ENCODE measurements around the gene SLC4A1AP. TPM values are rescaled to one million over a fixed set of nuclear protein-coding genes. Genes with fewer than 3 reads are reported as not detected.

The SLC4A1AP gene
- total and polyA plus RNA-seq, 4 experiments from 2014 or later, result 24.4 to 32.1 (median 26.5) TPM

DNA sequence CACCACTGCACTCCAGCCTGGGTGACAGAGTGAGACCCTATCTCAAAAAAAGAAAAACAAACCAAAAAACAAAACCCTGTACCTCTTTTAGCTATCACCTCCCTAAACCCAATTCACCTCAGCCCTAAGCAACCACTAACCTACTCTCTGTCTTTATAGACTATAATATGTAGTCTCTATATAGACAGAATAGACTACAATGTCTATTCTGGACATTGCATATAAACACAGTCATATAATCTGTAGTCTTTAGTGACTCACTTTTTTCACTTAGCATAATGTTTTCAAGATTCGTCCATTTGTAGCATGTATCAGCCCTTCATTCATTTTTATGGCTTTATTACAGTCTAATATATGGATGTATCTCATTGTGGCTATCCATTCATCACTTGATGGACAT, 70.6 kb downstream of the SLC4A1AP start:
- intact Hi-C loops (cut with micrococcal nuclease), result no loop called here
- H3K36me3 ChIP-seq (ENCODE audit: insufficient read depth, low read length), result no peaks in the 10 kb centered on the region
- Mint-ChIP-seq H3K27ac (no peak overlapping the region), H3K9me3 (no peaks in the 10 kb centered on the region), H3K4me3 (peak overlapping the region in 4 of 8 donors; percentile 1 to 78 (median 70)), H3K36me3 (no peaks in the 10 kb centered on the region), H3K4me1 (peaks cover 3 to 14% (median 9%) of the 10 kb centered on the region in 4 donors), H3K27me3 (no peaks in the 10 kb centered on the region)
- H3K4me3 ChIP-seq (ENCODE audit: low read length in 2 of 2), result no peak overlapping the region
- no peaks in the 10 kb centered on the region for H3K9me3 ChIP-seq (ENCODE audit: control insufficient read depth in 1 of 2, low read length in 2 of 2)
- no peaks in the 10 kb centered on the region for H3K27me3 ChIP-seq (ENCODE audit: insufficient read depth, low read length)
- H3K27ac ChIP-seq (ENCODE audit: low read depth, low read length), result no peak overlapping the region
- ChIA-PET POLR2A (ENCODE audit: partially characterized antibody) (no interaction called here), CTCF (ENCODE audit: partially characterized antibody) (no interaction called here)
- DNase-seq, result no peak
- H3K4me1 ChIP-seq (ENCODE audit: insufficient read depth, low read length), result peaks cover 6% of the 10 kb centered on the region

- intact Hi-C loops (cut with micrococcal nuclease), result no loop called here
- ChIA-PET POLR2A (ENCODE audit: partially characterized antibody) (interaction anchor here (1.0 kb wide), 1 partner anchor 36 kb away, joined by 5 read pairs; the partner anchor contains the start of gene MRPL33), CTCF (ENCODE audit: partially characterized antibody) (interaction anchor here (1.0 kb wide), 1 partner anchor 13 kb away, joined by 3 read pairs; no protein-coding TSS in a partner anchor)
- DNase-seq, result peak; percentile 20 to 48 (median 29)
- H3K27ac Mint-ChIP-seq, result peak overlapping the region in 3 of 7 donors; percentile 16 to 66 (median 62)
- no peaks in the 10 kb centered on the region for H3K36me3 Mint-ChIP-seq
- H3K9me3 Mint-ChIP-seq, result no peaks in the 10 kb centered on the region
- H3K4me1 Mint-ChIP-seq, result peaks cover 3 to 14% (median 9%) of the 10 kb centered on the region in 4 donors
- H3K4me3 Mint-ChIP-seq, result peak overlapping the region; percentile 41 to 78 (median 74)
- Histone ChIP-seq H3K27ac (ENCODE audit: low read depth, low read length) (no peak overlapping the region), H3K36me3 (ENCODE audit: insufficient read depth, low read length) (no peaks in the 10 kb centered on the region), H3K9me3 (ENCODE audit: control insufficient read depth in 1 of 2, low read length in 2 of 2) (no peaks in the 10 kb centered on the region), H3K4me3 (ENCODE audit: low read length in 2 of 2) (peak overlapping the region; percentile 22 to 49), H3K4me1 (ENCODE audit: insufficient read depth, low read length) (peaks cover 6% of the 10 kb centered on the region), H3K27me3 (ENCODE audit: insufficient read depth, low read length) (no peaks in the 10 kb centered on the region)
- H3K27me3 Mint-ChIP-seq, result no peaks in the 10 kb centered on the region
Measured at GRCh38 chr2:27735263-27735904, 71.7 kb downstream of the SLC4A1AP start.

DNA sequence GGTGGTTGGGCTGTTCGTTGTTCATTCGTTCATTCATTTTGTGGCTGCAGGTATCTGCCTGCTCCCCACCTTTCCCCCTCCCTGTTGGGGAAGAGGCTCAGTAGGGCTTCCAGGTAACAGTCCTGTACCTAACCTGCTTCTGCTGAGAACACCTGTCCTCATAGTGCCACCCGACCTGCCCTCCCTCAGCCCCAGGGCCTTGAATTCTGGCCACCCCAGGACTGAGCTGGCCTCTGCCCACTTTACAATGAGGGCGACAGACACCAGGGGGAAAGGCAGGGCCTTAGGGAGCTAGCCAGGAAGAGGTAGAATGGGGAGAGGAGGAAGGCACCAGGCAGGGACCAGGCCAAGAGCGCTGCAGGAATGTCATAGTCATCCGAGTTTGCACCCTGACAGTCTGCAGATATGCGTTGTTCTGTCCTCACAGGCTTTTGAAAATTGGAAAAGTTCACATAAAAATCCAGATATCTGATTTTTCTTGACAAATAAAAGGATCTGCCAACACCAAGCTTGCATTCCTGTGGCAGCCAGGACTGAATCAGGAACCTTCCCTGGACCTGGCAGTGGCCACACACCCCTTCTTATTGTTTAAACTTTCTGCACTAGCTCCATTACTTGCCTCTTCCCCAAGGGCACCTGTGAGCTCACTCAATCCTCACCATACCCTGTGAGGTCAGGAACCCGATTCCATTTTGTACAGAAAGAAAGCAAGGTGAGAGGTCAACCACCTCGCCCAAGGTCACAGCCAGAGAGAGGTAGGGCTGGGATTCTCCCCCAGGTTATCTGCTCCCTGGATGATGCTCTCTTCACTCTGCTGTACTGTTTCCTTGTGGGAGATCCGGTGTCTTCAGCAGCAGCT, 72.6 kb downstream of the SLC4A1AP start:
- H3K27me3 Mint-ChIP-seq, result peaks cover 0 to 1% of the 10 kb centered on the region in 2 donors
- peak overlapping the region in 4 of 7 donors; percentile 12 to 68 (median 55) for H3K27ac Mint-ChIP-seq
- Histone ChIP-seq H3K36me3 (ENCODE audit: insufficient read depth, low read length) (no peaks in the 10 kb centered on the region), H3K4me3 (ENCODE audit: low read length in 2 of 2) (peak overlapping the region; percentile 22 to 49), H3K27ac (ENCODE audit: low read depth, low read length) (no peak overlapping the region), H3K4me1 (ENCODE audit: insufficient read depth, low read length) (peaks cover 6% of the 10 kb centered on the region), H3K27me3 (ENCODE audit: insufficient read depth, low read length) (no peaks in the 10 kb centered on the region), H3K9me3 (ENCODE audit: control insufficient read depth in 1 of 2, low read length in 2 of 2) (no peaks in the 10 kb centered on the region)
- no peak for DNase-seq
- ChIA-PET POLR2A (ENCODE audit: partially characterized antibody) (no interaction called here), CTCF (ENCODE audit: partially characterized antibody) (interaction anchor here (2.2 kb wide), 1 partner anchor 14 kb away, joined by 6 read pairs; no protein-coding TSS in a partner anchor)
- no peaks in the 10 kb centered on the region for H3K36me3 Mint-ChIP-seq
- peak overlapping the region; percentile 45 to 75 (median 71) for H3K4me3 Mint-ChIP-seq
- no peaks in the 10 kb centered on the region for H3K9me3 Mint-ChIP-seq
- H3K4me1 Mint-ChIP-seq, result peaks cover 3 to 14% (median 9%) of the 10 kb centered on the region in 4 donors
- intact Hi-C loops (cut with micrococcal nuclease), result no loop called here

DNA sequence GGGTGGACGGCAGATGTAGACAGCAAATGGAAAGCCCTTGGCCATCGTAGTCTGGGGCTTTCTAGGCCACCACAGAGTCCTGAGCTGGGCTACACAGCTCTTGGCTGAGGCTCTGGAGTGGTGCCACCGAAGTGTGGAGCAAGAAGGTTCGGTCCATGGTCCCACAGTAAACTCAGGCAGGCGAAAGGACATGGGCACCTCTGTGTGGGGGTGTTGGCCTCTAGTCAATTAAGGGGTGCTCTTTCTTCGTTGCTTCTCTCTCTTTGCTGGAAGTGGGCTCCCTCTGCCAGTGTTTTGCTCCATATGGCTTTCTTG, 73.2 kb downstream of the SLC4A1AP start:
- Mint-ChIP-seq H3K36me3 (no peaks in the 10 kb centered on the region), H3K9me3 (no peaks in the 10 kb centered on the region), H3K4me3 (peak overlapping the region in 6 of 8 donors; percentile 15 to 59 (median 34)), H3K27ac (peak overlapping the region in 2 of 7 donors; percentile 47 to 77), H3K4me1 (peaks cover 3 to 14% (median 9%) of the 10 kb centered on the region in 4 donors), H3K27me3 (peaks cover 0 to 1% of the 10 kb centered on the region in 2 donors)
- H3K36me3 ChIP-seq (ENCODE audit: insufficient read depth, low read length), result no peaks in the 10 kb centered on the region
- POLR2A ChIA-PET (ENCODE audit: partially characterized antibody), result no interaction called here
- no peak for DNase-seq
- CTCF ChIA-PET (ENCODE audit: partially characterized antibody), result interaction anchor here (2.2 kb wide), 1 partner anchor 14 kb away, joined by 6 read pairs; no protein-coding TSS in a partner anchor
- no peaks in the 10 kb centered on the region for H3K27me3 ChIP-seq (ENCODE audit: insufficient read depth, low read length)
- intact Hi-C loops (cut with micrococcal nuclease), result no loop called here
- peaks cover 6% of the 10 kb centered on the region for H3K4me1 ChIP-seq (ENCODE audit: insufficient read depth, low read length)
- no peak overlapping the region for H3K27ac ChIP-seq (ENCODE audit: low read depth, low read length)
- no peaks in the 10 kb centered on the region for H3K9me3 ChIP-seq (ENCODE audit: control insufficient read depth in 1 of 2, low read length in 2 of 2)
- no peak overlapping the region for H3K4me3 ChIP-seq (ENCODE audit: low read length in 2 of 2)

DNA sequence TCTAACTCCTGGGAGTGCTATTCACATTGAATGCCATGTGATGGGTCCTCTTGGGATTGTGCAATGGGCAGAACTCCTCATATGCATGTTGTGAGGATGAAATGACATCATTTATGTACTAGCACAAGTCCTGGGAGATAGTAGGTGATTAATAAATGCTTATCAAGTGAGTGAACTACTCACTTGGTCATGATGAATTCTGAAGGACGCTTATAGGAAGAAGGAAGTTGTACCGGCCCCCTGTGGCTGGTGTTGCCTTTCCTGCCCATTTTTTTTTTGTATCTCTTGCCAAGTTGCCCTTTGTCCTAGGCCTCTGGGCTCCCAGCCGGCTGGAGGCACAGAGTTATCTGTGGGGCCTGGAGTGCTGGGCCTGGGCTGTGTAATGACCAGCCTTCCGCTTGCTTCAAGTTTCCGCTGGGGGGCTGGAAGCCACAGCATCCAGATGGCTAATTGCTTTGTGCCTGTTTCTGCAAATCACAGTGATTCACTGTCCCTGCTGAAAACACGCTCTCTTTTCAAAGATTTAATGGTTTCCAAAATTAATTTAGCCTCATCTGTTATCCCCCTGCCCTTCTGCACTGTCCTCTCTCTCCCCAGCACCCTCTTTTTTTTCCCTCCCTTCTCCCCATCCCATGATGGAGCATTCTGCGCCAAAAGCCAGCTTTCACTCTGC, 74.1 kb downstream of the SLC4A1AP start:
- Mint-ChIP-seq H3K27me3 (peaks cover 1% of the 10 kb centered on the region in 2 donors), H3K36me3 (no peaks in the 10 kb centered on the region), H3K9me3 (no peaks in the 10 kb centered on the region), H3K4me3 (no peak overlapping the region), H3K27ac (no peak overlapping the region), H3K4me1 (peaks cover 3 to 14% (median 9%) of the 10 kb centered on the region in 4 donors)
- Histone ChIP-seq H3K9me3 (ENCODE audit: control insufficient read depth in 1 of 2, low read length in 2 of 2) (no peaks in the 10 kb centered on the region), H3K4me1 (ENCODE audit: insufficient read depth, low read length) (peaks cover 6% of the 10 kb centered on the region), H3K4me3 (ENCODE audit: low read length in 2 of 2) (no peak overlapping the region), H3K27ac (ENCODE audit: low read depth, low read length) (no peak overlapping the region), H3K27me3 (ENCODE audit: insufficient read depth, low read length) (no peaks in the 10 kb centered on the region), H3K36me3 (ENCODE audit: insufficient read depth, low read length) (no peaks in the 10 kb centered on the region)
- POLR2A ChIA-PET (ENCODE audit: partially characterized antibody), result interaction anchor here (0.5 kb wide), 1 partner anchor 7 kb away, joined by 3 read pairs; no protein-coding TSS in a partner anchor
- CTCF ChIA-PET (ENCODE audit: partially characterized antibody), result interaction anchor here (2.2 kb wide), 1 partner anchor 15 kb away, joined by 6 read pairs; no protein-coding TSS in a partner anchor
- no peak for DNase-seq
- intact Hi-C loops (cut with micrococcal nuclease), result no loop called here

- Histone ChIP-seq H3K36me3 (ENCODE audit: insufficient read depth, low read length) (no peaks in the 10 kb centered on the region), H3K27me3 (ENCODE audit: insufficient read depth, low read length) (no peaks in the 10 kb centered on the region), H3K4me1 (ENCODE audit: insufficient read depth, low read length) (peaks cover 6% of the 10 kb centered on the region), H3K4me3 (ENCODE audit: low read length in 2 of 2) (no peak overlapping the region), H3K9me3 (ENCODE audit: control insufficient read depth in 1 of 2, low read length in 2 of 2) (no peaks in the 10 kb centered on the region), H3K27ac (ENCODE audit: low read depth, low read length) (no peak overlapping the region)
- H3K27me3 Mint-ChIP-seq, result peaks cover 1 to 2% of the 10 kb centered on the region in 2 donors
- POLR2A ChIA-PET (ENCODE audit: partially characterized antibody), result no interaction called here
- DNase-seq, result no peak
- H3K27ac Mint-ChIP-seq, result peak overlapping the region in 1 of 7 donors; percentile 2
- no peak overlapping the region for H3K4me3 Mint-ChIP-seq
- H3K36me3 Mint-ChIP-seq, result no peaks in the 10 kb centered on the region
- intact Hi-C loops (cut with micrococcal nuclease), result no loop called here
- H3K9me3 Mint-ChIP-seq, result no peaks in the 10 kb centered on the region
- CTCF ChIA-PET (ENCODE audit: partially characterized antibody), result interaction anchor here (2.2 kb wide), 1 partner anchor 16 kb away, joined by 6 read pairs; no protein-coding TSS in a partner anchor
- H3K4me1 Mint-ChIP-seq, result peaks cover 3 to 14% (median 9%) of the 10 kb centered on the region in 4 donors
Measured at GRCh38 chr2:27738349-27739057, 74.8 kb downstream of the SLC4A1AP start.

Data from CD4-positive, alpha-beta memory T cell (primary cell).